K562 (cell line): Measurements from ENCODE around the gene PSMD10. TPM values are rescaled to one million over a fixed set of nuclear protein-coding genes. Genes with fewer than 3 reads are reported as not detected.

Experiments used
- ATAC-seq: fragments of 200-7000 bp; cut with Tn5 transposase; 3 replicates; pipeline ENCODE4 v1.9.1; 2020; ENCODE audit warnings: moderate library complexity
- BruUV-seq: library from RNA; stranded (reverse); fragments of 400-500 nt; replicated peaks from 2 replicates; lab custom pipeline; 2021; lab: Mats Ljungman, UMichigan
- CTCF ChIA-PET: fragments of 300-600 bp; formaldehyde crosslinking; extraction: SDS; loops from one replicate; lab custom pipeline; 2021; ENCODE audit warnings: low intra/inter-chr PET ratio; lab: Yijun Ruan, JAX
- POLR2A ChIA-PET: fragments of 300-600, 350-650 bp; sonication (Branson Sonifier 250); formaldehyde crosslinking; extraction: SDS; loops from one replicate; lab custom pipeline; 2021; ENCODE audit warnings: antibody characterized with exemption, inconsistent platforms; lab: Yijun Ruan, JAX
- DNase-seq, 4 experiments: peaks; one replicate each; pipeline versions ENCODE4 v3.0.0 to v3.0.0-alpha.2; 2011 to 2018; ENCODE audit warnings: low spot score in 3 of 4, mixed read lengths in 3 of 4; ENCODE audit errors: extremely low read depth in 1 of 4
- FAIRE-seq: peaks from 2 replicates; lab custom pipeline; 2011; peaks lifted over from hg19 to GRCh38; lab: Jason Lieb, UNC
- H2AFZ ChIP-seq: 2 replicates; pipeline ENCODE4 v1.6.0; 2011; ENCODE audit warnings: low read depth, low read length, control low read depth, inconsistent platforms
- H3K27ac ChIP-seq: fragments of 200-600 bp; 3 replicates; pipeline ENCODE4 v1.8.0; 2011; ENCODE audit warnings: low read depth, mild to moderate bottlenecking, control low read depth, inconsistent platforms, low read length, moderate library complexity, mixed read lengths; ENCODE audit errors: extremely low read depth
- H3K27me3 ChIP-seq, 2 experiments: fragments of 300-600 bp in 1 of 2; 2 replicates in 1 of 2; 3 replicates in 1 of 2; pipeline versions ENCODE4 v1.6.0 to v1.8.0; 2011; ENCODE audit warnings: inconsistent platforms in 2 of 2, low read length in 2 of 2, mild to moderate bottlenecking in 1 of 2, mixed read lengths in 1 of 2, moderate library complexity in 1 of 2; ENCODE audit not compliant: control insufficient read depth in 2 of 2, insufficient read depth in 2 of 2
- H3K36me3 ChIP-seq: fragments of 300-600 bp; 3 replicates; pipeline ENCODE4 v1.8.0; 2011; ENCODE audit warnings: mild to moderate bottlenecking, low read length, inconsistent platforms; ENCODE audit not compliant: control insufficient read depth, insufficient read depth
- H3K4me1 ChIP-seq, 2 experiments: fragments of 200-600 bp in 1 of 2; replicated peaks in 1 of 2; 2 replicates in 1 of 2; 3 replicates in 1 of 2; pipeline versions ENCODE4 v1.5.1 to v1.8.0; 2011; ENCODE audit warnings: inconsistent platforms in 2 of 2, low read length in 2 of 2, mild to moderate bottlenecking in 1 of 2, mixed read lengths in 1 of 2, moderate library complexity in 1 of 2; ENCODE audit not compliant: control insufficient read depth in 2 of 2, insufficient read depth in 2 of 2
- H3K4me2 ChIP-seq: 2 replicates; pipeline ENCODE4 v1.6.1; 2011; ENCODE audit warnings: low read length, control low read depth, inconsistent platforms, mixed read lengths; ENCODE audit not compliant: insufficient read depth
- H3K4me3 ChIP-seq: fragments of 200-600 bp; sonication (generic), shearing (Covaris generic); 2 replicates; pipeline ENCODE4 v1.5.1; 2016; ENCODE audit warnings: control low read depth, inconsistent platforms
- H3K79me2 ChIP-seq: fragments of 200-600 bp; 3 replicates; pipeline ENCODE4 v1.8.0; 2011; ENCODE audit warnings: low read length, inconsistent platforms; ENCODE audit not compliant: control insufficient read depth, insufficient read depth
- H3K9ac ChIP-seq, 2 experiments: 2 replicates each; pipeline versions ENCODE4 v1.6.0 to v1.6.1; 2011; ENCODE audit warnings: low read depth in 2 of 2, low read length in 2 of 2, control low read depth in 1 of 2, inconsistent platforms in 1 of 2, mild to moderate bottlenecking in 1 of 2, mixed read lengths in 1 of 2; ENCODE audit not compliant: insufficient read depth in 1 of 2
- H3K9me1 ChIP-seq: one replicate; pipeline ENCODE4 v1.6.0; 2011; ENCODE audit warnings: inconsistent platforms, mild to moderate bottlenecking, low read length, moderate library complexity; ENCODE audit not compliant: control insufficient read depth, insufficient read depth
- H3K9me3 ChIP-seq: replicated peaks from 2 replicates; pipeline ENCODE4 v1.5.1; 2011; ENCODE audit warnings: low read depth, low read length, inconsistent platforms; ENCODE audit not compliant: control insufficient read depth, insufficient read depth
- H4K20me1 ChIP-seq: replicated peaks from 2 replicates; pipeline ENCODE4 v1.6.1; 2011; ENCODE audit warnings: low read length, inconsistent platforms, mixed read lengths; ENCODE audit not compliant: control insufficient read depth, insufficient read depth
- NCOA4 ChIP-seq: fragments of 450-650 bp; IDR thresholded peaks from 2 replicates; pipeline ENCODE4 v1.6.1; 2018; ENCODE audit warnings: mild to moderate bottlenecking; ENCODE audit not compliant: partially characterized antibody
- NFRKB ChIP-seq: fragments of 450-650 bp; IDR thresholded peaks from 2 replicates; pipeline ENCODE4 v1.6.1; 2016; ENCODE audit warnings: low read depth
- RBM14 ChIP-seq: fragments of 200-400 bp; formaldehyde crosslinking; IDR thresholded peaks from 2 replicates; pipeline ENCODE4 v1.6.1; 2018; ENCODE audit warnings: low read depth, mild to moderate bottlenecking, low read length, moderate library complexity, borderline replicate concordance; ENCODE audit not compliant: insufficient read depth
- ZNF785 ChIP-seq: fragments of 250-450 bp; sonication (Bioruptor Pico); IDR thresholded peaks from 2 replicates; pipeline ENCODE4 v1.4.0; 2020; ENCODE audit warnings: mild to moderate bottlenecking
- WGBS: fragments of 100-300 bp; shearing (Covaris generic); methylation state at CpG from one replicate; pipeline ENCODE4 v1.1.6; 2016; ENCODE audit warnings: low coverage, mixed read lengths; ENCODE audit not compliant: insufficient coverage; ENCODE audit errors: missing lambda C conversion rate; 5-methylcytosine and 5-hydroxymethylcytosine counted together
- in situ Hi-C: fragments of 300-500 bp; cut with MboI; formaldehyde crosslinking; loops from 4 replicates; pipeline ENCODE4 v1.15.0; 2018; ENCODE audit warnings: inconsistent platforms, mixed read lengths
- intact Hi-C: fragments of 100-400 bp; cut with micrococcal nuclease; formaldehyde crosslinking; loops from 2 replicates; pipeline ENCODE4 v1.14.2; 2022
- polyA plus RNA-seq, 8 experiments: library from polyadenylated mRNA; depleted of rRNA in 4 of 8; stranded (reverse) in 5 of 8; unstranded in 3 of 8; fragments of >200 nt; fragmentation: Nextera tagmentation in 2 of 8; fragmentation: Illumina TruSeq in 1 of 8; extraction: Ambion mirVana in 2 of 8; extraction: Trizol in 1 of 8; gene quantifications; 2 replicates each; pipeline versions ENCODE4 v1.2.1 to v1.2.3, GENCODE V29; 2011 to 2014; ENCODE audit warnings: inconsistent platforms in 1 of 8, missing spikeins in 1 of 8
- total RNA-seq, 7 experiments: library from RNA; depleted of rRNA in 6 of 7; stranded (reverse); fragments of >200 nt in 6 of 7; fragmentation: Illumina TruSeq in 2 of 7; extraction: Trizol in 2 of 7; gene quantifications; 2 replicates each; pipeline versions ENCODE4 v1.2.1 to v1.2.3, GENCODE V29; 2011 to 2021; ENCODE audit warnings: low replicate concordance in 1 of 7
- TF ChIP-seq, protein P1 (sequence below), 2 experiments: fragments of 450-650 bp; formaldehyde crosslinking in 1 of 2; IDR thresholded peaks; 2 replicates each; pipeline versions ENCODE4 v1.4.0 to v1.6.1; 2014 to 2020; ENCODE audit warnings: mild to moderate bottlenecking in 2 of 2, borderline replicate concordance in 1 of 2, low read depth in 1 of 2
- TF ChIP-seq, protein P2 (sequence below): fragments of 450-650 bp; formaldehyde crosslinking; IDR thresholded peaks from 2 replicates; pipeline ENCODE4 v1.4.0; 2022; ENCODE audit warnings: missing genetic modification characterization
- TF ChIP-seq, protein P3 (sequence below): sonication (generic); formaldehyde crosslinking; IDR thresholded peaks from 2 replicates; pipeline ENCODE4 v1.8.1; 2022; ENCODE audit warnings: missing genetic modification reagents
- TF ChIP-seq, protein P4 (sequence below): sonication (generic); formaldehyde crosslinking; IDR thresholded peaks from 2 replicates; pipeline ENCODE4 v1.8.0; 2022; ENCODE audit warnings: missing genetic modification reagents, mild to moderate bottlenecking, borderline replicate concordance

The PSMD10 gene
- total and polyA plus RNA-seq, 9 of the 15 experiments (the other 6 are each of a cell fraction or from before 2014, with no cell fraction given): 47.8 to 163 (median 70.4) TPM

DNA sequence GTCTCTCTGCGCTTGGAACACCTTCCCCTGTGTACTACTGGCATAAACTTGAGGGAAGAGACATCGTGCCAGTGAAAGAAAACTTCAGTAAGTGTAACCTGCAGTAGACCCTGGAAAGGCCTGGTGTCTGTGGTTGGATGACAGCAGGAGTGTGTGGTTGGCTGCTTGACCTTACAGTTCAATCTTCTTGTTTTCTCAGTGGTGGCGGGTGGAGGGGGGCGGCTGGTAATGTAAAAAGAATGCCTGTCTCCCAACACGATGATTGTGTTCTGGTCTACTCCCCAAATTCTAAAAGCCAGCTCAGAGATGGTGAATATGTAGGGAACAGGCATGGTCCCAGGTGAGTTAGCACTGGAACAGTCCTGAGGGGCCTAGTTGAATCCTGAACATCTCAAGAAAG is 18.6 kb downstream of the PSMD10 start:
- Histone ChIP-seq H3K36me3 (no peaks in the 10 kb centered on the region), H3K9me1 (no peaks in the 10 kb centered on the region), H3K27ac (no peak overlapping the region), H3K79me2 (no peaks in the 10 kb centered on the region), H2AFZ (no peak overlapping the region), H3K9me3 (no peaks in the 10 kb centered on the region), H3K4me3 (no peak overlapping the region), H3K4me2 (no peak overlapping the region), H3K27me3 (no peaks in the 10 kb centered on the region), H3K4me1 (no peaks in the 10 kb centered on the region), H3K9ac (no peak overlapping the region), H4K20me1 (no peaks in the 10 kb centered on the region)
- no TSS peak for BruUV-seq
- TF ChIP-seq, protein P1, sequence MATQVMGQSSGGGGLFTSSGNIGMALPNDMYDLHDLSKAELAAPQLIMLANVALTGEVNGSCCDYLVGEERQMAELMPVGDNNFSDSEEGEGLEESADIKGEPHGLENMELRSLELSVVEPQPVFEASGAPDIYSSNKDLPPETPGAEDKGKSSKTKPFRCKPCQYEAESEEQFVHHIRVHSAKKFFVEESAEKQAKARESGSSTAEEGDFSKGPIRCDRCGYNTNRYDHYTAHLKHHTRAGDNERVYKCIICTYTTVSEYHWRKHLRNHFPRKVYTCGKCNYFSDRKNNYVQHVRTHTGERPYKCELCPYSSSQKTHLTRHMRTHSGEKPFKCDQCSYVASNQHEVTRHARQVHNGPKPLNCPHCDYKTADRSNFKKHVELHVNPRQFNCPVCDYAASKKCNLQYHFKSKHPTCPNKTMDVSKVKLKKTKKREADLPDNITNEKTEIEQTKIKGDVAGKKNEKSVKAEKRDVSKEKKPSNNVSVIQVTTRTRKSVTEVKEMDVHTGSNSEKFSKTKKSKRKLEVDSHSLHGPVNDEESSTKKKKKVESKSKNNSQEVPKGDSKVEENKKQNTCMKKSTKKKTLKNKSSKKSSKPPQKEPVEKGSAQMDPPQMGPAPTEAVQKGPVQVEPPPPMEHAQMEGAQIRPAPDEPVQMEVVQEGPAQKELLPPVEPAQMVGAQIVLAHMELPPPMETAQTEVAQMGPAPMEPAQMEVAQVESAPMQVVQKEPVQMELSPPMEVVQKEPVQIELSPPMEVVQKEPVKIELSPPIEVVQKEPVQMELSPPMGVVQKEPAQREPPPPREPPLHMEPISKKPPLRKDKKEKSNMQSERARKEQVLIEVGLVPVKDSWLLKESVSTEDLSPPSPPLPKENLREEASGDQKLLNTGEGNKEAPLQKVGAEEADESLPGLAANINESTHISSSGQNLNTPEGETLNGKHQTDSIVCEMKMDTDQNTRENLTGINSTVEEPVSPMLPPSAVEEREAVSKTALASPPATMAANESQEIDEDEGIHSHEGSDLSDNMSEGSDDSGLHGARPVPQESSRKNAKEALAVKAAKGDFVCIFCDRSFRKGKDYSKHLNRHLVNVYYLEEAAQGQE (IDR thresholded peaks at IDR 0.05; ENCODE audit: borderline replicate concordance): no peak
- TF ChIP-seq, protein P1 (CRISPR knock-in tag; IDR thresholded peaks at IDR 0.05; ENCODE audit: low read depth): no peak
- TF ChIP-seq, protein P2, sequence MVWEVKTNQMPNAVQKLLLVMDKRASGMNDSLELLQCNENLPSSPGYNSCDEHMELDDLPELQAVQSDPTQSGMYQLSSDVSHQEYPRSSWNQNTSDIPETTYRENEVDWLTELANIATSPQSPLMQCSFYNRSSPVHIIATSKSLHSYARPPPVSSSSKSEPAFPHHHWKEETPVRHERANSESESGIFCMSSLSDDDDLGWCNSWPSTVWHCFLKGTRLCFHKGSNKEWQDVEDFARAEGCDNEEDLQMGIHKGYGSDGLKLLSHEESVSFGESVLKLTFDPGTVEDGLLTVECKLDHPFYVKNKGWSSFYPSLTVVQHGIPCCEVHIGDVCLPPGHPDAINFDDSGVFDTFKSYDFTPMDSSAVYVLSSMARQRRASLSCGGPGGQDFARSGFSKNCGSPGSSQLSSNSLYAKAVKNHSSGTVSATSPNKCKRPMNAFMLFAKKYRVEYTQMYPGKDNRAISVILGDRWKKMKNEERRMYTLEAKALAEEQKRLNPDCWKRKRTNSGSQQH (CRISPR knock-in tag): no peak
- no peak for TF ChIP-seq RBM14
- TF ChIP-seq, protein P3, sequence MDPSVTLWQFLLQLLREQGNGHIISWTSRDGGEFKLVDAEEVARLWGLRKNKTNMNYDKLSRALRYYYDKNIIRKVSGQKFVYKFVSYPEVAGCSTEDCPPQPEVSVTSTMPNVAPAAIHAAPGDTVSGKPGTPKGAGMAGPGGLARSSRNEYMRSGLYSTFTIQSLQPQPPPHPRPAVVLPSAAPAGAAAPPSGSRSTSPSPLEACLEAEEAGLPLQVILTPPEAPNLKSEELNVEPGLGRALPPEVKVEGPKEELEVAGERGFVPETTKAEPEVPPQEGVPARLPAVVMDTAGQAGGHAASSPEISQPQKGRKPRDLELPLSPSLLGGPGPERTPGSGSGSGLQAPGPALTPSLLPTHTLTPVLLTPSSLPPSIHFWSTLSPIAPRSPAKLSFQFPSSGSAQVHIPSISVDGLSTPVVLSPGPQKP (CRISPR knock-in tag): no peak
- TF ChIP-seq, protein P4, sequence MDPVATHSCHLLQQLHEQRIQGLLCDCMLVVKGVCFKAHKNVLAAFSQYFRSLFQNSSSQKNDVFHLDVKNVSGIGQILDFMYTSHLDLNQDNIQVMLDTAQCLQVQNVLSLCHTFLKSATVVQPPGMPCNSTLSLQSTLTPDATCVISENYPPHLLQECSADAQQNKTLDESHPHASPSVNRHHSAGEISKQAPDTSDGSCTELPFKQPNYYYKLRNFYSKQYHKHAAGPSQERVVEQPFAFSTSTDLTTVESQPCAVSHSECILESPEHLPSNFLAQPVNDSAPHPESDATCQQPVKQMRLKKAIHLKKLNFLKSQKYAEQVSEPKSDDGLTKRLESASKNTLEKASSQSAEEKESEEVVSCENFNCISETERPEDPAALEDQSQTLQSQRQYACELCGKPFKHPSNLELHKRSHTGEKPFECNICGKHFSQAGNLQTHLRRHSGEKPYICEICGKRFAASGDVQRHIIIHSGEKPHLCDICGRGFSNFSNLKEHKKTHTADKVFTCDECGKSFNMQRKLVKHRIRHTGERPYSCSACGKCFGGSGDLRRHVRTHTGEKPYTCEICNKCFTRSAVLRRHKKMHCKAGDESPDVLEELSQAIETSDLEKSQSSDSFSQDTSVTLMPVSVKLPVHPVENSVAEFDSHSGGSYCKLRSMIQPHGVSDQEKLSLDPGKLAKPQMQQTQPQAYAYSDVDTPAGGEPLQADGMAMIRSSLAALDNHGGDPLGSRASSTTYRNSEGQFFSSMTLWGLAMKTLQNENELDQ (CRISPR knock-in tag): no peak
- no peak for TF ChIP-seq NFRKB
- no peak for TF ChIP-seq NCOA4
- TF ChIP-seq ZNF785 (CRISPR knock-in tag): no peak
- intact Hi-C loops: loop anchor here (1.0 to 10.0 kb wide), 6 partner anchors 52 to 398 kb away; partner anchors contain the start of genes NCBP2L and TSC22D3
- 8% methylated on average over 3 of the region's 5 CpGs for WGBS
- CTCF ChIA-PET: interaction anchor here (0.6 to 2.3 kb wide), 2 partner anchors 52 to 409 kb away, joined by 3 to 18 read pairs; no protein-coding TSS in a partner anchor
- POLR2A ChIA-PET: interaction anchor here (0.7 kb wide), 1 partner anchor 19 kb away, joined by 3 read pairs; the partner anchor contains the start of gene ATG4A
- FAIRE-seq: no peak
- in situ Hi-C loops: no loop called here
- no peak for DNase-seq
- no peak for ATAC-seq
